ENCODE results near the gene DOC2A.
"Not testable (repeated sequence)": the region's sequence is repeated elsewhere in the genome, so short reads cannot be mapped to it uniquely, and the experiment has no call there.

Gene DOC2A

DNA sequence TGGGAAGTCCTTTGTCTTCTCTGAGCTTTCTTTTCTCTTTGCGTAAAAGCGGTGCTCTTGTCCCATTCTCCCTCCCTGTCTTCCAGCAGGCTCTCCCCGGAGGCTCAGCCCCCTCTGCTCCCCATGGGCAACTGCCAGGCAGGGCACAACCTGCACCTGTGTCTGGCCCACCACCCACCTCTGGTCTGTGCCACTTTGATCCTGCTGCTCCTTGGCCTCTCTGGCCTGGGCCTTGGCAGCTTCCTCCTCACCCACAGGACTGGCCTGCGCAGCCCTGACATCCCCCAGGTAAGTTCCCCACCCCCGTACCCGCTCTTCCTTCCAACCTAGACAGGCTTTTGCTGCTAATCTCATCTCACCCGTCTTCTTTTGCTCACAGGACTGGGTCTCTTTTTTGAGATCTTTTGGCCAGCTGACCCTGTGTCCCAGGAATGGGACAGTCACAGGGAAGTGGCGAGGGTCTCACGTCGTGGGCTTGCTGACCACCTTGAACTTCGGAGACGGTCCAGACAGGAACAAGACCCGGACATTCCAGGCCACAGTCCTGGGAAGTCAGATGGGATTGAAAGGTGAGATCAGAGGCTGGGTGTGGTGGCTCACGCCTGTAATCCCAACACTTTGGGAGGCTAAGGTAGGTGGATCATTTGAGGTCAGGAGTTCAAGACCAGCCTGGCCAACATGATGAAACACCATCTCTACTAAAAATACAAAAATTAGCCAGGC lies 47.6 kb downstream of the DOC2A start:
- Histone ChIP-seq H3K27ac (no peak overlapping the region), H3K9me3 (ENCODE audit: low read depth, low read length) (no peaks in the 10 kb centered on the region), H3K36me3 (ENCODE audit: insufficient read depth, low read length) (peaks cover under 1% of the 10 kb centered on the region), H3K9ac (ENCODE audit: insufficient read length) (peak overlapping the region; percentile 78), H3K4me3 (peak overlapping the region; percentile 88; the same call in 1 of the 2 replicates)
- TF ChIP-seq EZH2 (IDR thresholded peaks at IDR 0.05) (no peak), FOXP2 (optimal IDR thresholded peaks at IDR 0.05; ENCODE audit: control extremely low read depth, extremely low read length, insufficient read depth) (no peak), POLR2AphosphoS5 (IDR thresholded peaks at IDR 0.05; ENCODE audit: borderline replicate concordance, low read depth, low read length) (no peak)
- no peak for DNase-seq (ENCODE audit: low read depth, low spot score)

DNA sequence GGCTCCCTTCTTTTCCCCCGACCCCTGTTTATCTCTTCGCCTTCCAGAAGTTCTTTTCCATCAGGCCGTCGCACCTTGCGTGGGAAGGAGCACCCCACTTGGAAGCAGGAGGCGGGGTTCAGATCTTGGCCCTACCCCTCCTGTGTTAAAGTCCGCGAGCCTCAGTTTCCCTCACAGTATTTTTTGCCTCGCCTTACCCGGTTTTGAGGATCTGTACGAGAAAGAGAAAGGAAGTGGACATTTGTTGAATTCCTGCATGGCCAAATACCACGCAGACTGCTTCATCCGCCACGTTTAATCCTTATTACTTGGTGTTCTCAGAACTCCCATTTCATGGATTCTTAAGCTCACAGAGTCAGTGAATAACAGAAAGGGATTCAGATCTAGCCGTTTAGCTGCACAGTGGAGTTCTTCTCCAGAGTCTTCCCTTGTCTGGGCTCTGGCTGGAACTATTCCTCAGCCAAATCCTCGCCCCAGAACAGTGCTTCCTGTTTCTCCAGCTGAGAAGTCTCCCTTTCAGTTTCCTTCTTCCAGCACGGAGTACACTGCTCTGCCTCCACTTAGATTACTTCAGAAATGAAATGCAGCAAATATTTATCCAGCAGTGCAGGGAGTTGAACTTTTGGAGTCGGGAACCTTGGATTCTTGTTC lies 48.4 kb downstream of the DOC2A start:
- DNase-seq (ENCODE audit: low read depth, low spot score): no peak
- H3K9me3 ChIP-seq (ENCODE audit: low read depth, low read length): no peaks in the 10 kb centered on the region
- H3K4me3 ChIP-seq: peak overlapping the region; percentile 88
- H3K36me3 ChIP-seq (ENCODE audit: insufficient read depth, low read length): no peaks in the 10 kb centered on the region
- H3K27ac ChIP-seq: peak overlapping the region; percentile 19; the same call in 1 of the 2 replicates
- TF ChIP-seq EZH2 (IDR thresholded peaks at IDR 0.05) (no peak), POLR2AphosphoS5 (IDR thresholded peaks at IDR 0.05; ENCODE audit: borderline replicate concordance, low read depth, low read length) (no peak), FOXP2 (optimal IDR thresholded peaks at IDR 0.05; ENCODE audit: control extremely low read depth, extremely low read length, insufficient read depth) (no peak)
- H3K9ac ChIP-seq (ENCODE audit: insufficient read length): peak overlapping the region; percentile 78

- no peaks in the 10 kb centered on the region for H3K36me3 ChIP-seq (ENCODE audit: insufficient read depth, low read length)
- peak within 1 kb of the TSS; percentile 79 for H3K9ac ChIP-seq (ENCODE audit: insufficient read length)
- DNase-seq (ENCODE audit: low read depth, low spot score): no peak
- TF ChIP-seq EZH2 (IDR thresholded peaks at IDR 0.05) (no peak), POLR2AphosphoS5 (IDR thresholded peaks at IDR 0.05; ENCODE audit: borderline replicate concordance, low read depth, low read length) (peak; percentile 85)
- no peaks in the 10 kb centered on the region for H3K9me3 ChIP-seq (ENCODE audit: low read depth, low read length)
- H3K4me3 ChIP-seq: peak within 1 kb of the TSS; percentile 88
- H3K27ac ChIP-seq: peak within 1 kb of the TSS; percentile 63
Measured at GRCh38 chr16:29961479-29962343, 49.1 kb downstream of the DOC2A start, which contains the start of gene TMEM219. TMEM219 (plus strand) TSS chr16:29962079; CDS start chr16:29963144, 1,065 bp downstream.

GRCh38 chr16:29961127-29961478 lies 49.7 kb downstream of the DOC2A start:
- no peak overlapping the region for H3K27ac ChIP-seq
- no peak for TF ChIP-seq EZH2 (IDR thresholded peaks at IDR 0.05)
- TF ChIP-seq POLR2AphosphoS5 (IDR thresholded peaks at IDR 0.05; ENCODE audit: borderline replicate concordance, low read depth, low read length): no peak
- TF ChIP-seq FOXP2 (optimal IDR thresholded peaks at IDR 0.05; ENCODE audit: control extremely low read depth, extremely low read length, insufficient read depth): no peak
- H3K4me3 ChIP-seq: peak overlapping the region; percentile 88
- H3K9me3 ChIP-seq (ENCODE audit: low read depth, low read length): no peaks in the 10 kb centered on the region
- no peak for DNase-seq (ENCODE audit: low read depth, low spot score)
- peak overlapping the region; percentile 79 for H3K9ac ChIP-seq (ENCODE audit: insufficient read length)
- H3K36me3 ChIP-seq (ENCODE audit: insufficient read depth, low read length): no peaks in the 10 kb centered on the region

DNA sequence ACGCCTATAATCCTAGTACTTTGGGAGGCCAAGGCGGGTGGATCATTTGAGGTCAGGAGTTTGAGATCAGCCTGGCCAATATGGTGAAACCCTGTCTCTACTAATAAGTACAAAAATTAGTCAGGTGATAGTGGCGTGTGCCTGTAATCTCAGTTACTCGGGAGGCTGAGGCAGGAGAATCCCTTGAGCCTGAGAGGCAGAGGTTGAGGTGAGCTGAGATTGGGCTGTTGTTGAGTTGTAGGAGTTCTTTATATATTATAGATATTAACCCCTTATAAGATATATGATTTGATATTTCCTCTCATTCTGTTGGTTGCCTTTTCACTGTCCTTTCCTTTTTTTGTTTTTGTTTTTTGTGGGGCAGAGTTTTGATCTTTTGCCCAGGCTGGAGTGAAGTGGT lies 51.0 kb downstream of the DOC2A start:
- H3K36me3 ChIP-seq (ENCODE audit: insufficient read depth, low read length); H3K9me3 ChIP-seq (ENCODE audit: low read depth, low read length); DNase-seq (ENCODE audit: low read depth, low spot score); H3K4me3 ChIP-seq; H3K9ac ChIP-seq (ENCODE audit: insufficient read length); H3K27ac ChIP-seq: not testable (repeated sequence)

DNA sequence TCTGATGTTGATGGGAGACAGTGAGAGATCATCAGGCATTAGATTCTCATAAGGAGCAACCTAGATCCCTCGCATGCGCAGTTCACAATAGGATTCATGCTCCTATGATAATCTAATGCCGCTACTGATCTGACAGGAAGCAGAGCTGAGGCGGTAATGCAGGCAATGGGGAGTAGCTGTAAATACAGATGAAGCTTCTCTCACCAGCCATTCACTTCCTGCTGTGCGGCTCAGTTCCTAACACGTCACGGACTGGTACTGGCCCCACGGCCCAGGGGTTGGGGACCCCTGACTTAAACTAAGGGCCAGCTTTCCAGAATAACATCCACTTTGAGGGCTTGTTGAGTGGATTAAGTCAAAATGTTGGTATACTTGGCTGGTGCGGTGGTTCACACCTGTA lies 51.5 kb downstream of the DOC2A start:
- TF ChIP-seq EZH2 (IDR thresholded peaks at IDR 0.05): no peak
- no peak for TF ChIP-seq FOXP2 (optimal IDR thresholded peaks at IDR 0.05; ENCODE audit: control extremely low read depth, extremely low read length, insufficient read depth)
- no peak for TF ChIP-seq POLR2AphosphoS5 (IDR thresholded peaks at IDR 0.05; ENCODE audit: borderline replicate concordance, low read depth, low read length)
- Histone ChIP-seq H3K27ac (no peak overlapping the region), H3K9me3 (ENCODE audit: low read depth, low read length) (no peaks in the 10 kb centered on the region), H3K4me3 (no peak overlapping the region), H3K9ac (ENCODE audit: insufficient read length) (no peak overlapping the region), H3K36me3 (ENCODE audit: insufficient read depth, low read length) (no peaks in the 10 kb centered on the region)
- DNase-seq (ENCODE audit: low read depth, low spot score): no peak

DNA sequence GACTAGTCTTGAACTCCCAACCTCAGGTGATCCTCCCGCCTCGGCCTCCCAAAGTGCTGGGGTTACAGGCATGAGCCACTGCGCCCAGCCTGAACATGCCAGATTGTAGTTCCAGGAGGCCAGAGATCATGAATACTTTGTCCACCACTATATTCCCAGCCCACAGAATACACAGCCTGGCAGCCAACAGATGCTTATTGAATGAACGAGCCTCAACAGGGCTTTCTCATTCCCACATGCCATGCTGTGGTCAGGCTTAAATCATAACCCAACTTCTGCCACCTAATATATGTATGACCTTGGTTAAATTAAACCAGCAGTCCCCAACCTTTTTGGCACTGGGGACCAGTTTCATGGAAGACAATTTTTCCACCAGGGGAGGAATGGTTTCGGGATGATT lies 52.1 kb downstream of the DOC2A start:
- no peak for DNase-seq (ENCODE audit: low read depth, low spot score)
- Histone ChIP-seq H3K36me3 (ENCODE audit: insufficient read depth, low read length) (no peaks in the 10 kb centered on the region), H3K27ac (no peak overlapping the region), H3K9me3 (ENCODE audit: low read depth, low read length) (no peaks in the 10 kb centered on the region), H3K9ac (ENCODE audit: insufficient read length) (no peak overlapping the region), H3K4me3 (no peak overlapping the region)
- TF ChIP-seq FOXP2 (optimal IDR thresholded peaks at IDR 0.05; ENCODE audit: control extremely low read depth, extremely low read length, insufficient read depth): no peak
- no peak for TF ChIP-seq POLR2AphosphoS5 (IDR thresholded peaks at IDR 0.05; ENCODE audit: borderline replicate concordance, low read depth, low read length)
- no peak for TF ChIP-seq EZH2 (IDR thresholded peaks at IDR 0.05)

All from SK-N-MC (cell line).